ENCODE data around the gene MYO1G.

GRCh38 chr7:44964384-44964830, 14.4 kb downstream of the MYO1G start:
- TF ChIP-seq CTCF (conservative IDR thresholded peaks at IDR 0.05; ENCODE audit: low read length) (peak; percentile 37), EZH2phosphoT487 (IDR thresholded peaks at IDR 0.05; ENCODE audit: borderline replicate concordance) (no peak)

Measured in Loucy (cell line).